GM19043 (cell line): ENCODE results near the gene TESK2.
A peak's percentile ranks its signal among the peaks of the same experiment; 100 is the strongest.
"Not testable (repeated sequence)": the region's sequence is repeated elsewhere in the genome, so short reads cannot be mapped to it uniquely, and the experiment has no call there.

ENCODE experiments used
- ATAC-seq: cut with Tn5 transposase; IDR thresholded peaks from one replicate; pipeline ENCODE4 v1.9.1; 2021; ENCODE audit warnings: low read depth; ENCODE audit not compliant: unreplicated experiment

TESK2 gene

DNA sequence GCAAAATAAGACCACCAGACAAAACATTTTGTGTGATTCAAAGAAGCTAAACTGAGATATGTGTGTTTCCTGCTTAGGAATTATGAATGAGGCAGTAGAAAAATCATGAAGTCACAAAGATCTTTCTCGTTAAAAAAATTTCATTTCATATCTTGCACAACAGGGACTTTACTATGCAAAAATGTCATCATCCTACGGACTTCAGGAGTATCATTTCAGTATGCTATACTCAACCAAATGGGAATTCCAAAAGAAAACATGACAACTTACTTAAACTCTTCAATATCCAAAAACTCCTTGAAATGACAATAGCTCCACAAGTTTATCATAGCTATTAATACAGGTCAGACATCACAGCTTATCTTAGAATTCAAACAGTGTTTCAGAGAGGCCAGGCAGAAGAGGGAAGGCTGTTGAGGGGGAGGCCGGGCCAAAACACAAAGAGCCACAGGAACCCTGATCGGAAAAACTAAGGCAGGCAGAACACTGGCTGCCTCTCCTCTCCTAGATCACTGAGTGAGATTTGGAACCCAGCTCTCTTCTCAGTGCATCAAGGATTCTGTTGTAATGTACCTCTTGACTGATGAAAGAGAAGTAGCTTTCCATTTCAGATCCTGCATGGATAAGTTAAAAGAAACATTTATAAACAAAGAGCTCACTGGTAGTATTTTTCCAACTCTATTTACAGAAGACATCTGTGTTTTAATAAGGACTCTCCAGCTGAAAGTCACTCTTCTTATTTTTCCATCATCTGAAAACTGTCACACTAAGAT, 66.9 kb downstream of the TESK2 start:
- no peak for ATAC-seq

DNA sequence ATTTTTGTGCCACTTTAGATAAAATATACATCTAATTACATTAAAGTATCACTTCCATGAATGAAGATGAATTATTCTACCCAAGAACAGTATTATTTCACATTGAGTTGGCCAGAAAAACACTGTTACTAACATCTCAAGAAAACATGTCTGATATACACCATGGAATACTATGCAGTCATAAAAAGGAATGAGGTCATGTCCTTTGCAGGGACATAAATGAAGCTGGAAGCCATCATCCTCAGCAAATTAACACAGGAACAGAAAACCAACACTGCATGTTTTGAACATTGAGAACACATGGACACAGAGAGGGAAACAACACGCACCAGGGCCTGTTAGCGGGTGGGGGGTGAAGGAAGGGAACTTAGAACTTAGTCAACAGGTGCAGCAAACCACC, 69.0 kb downstream of the TESK2 start:
- no peak for ATAC-seq

DNA sequence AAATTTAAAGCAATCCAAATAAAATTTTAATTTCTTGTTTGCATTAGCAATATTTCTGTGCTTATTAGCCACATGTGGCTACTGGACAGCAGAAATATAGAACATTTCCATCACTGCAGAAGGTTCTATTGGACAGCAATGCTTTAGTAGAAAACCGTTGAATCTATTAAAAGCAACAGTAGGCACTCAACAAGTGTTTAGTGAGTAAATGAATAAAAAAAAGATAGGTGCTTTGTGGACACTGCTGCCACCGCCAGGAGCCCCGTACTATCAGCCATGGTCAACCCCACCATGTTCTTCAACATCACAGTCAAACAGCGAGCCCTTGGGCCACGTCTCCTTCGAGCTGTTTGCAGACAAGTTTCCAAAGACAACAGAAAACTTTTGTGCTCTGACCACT, 76.2 kb downstream of the TESK2 start:
- no peak for ATAC-seq

DNA sequence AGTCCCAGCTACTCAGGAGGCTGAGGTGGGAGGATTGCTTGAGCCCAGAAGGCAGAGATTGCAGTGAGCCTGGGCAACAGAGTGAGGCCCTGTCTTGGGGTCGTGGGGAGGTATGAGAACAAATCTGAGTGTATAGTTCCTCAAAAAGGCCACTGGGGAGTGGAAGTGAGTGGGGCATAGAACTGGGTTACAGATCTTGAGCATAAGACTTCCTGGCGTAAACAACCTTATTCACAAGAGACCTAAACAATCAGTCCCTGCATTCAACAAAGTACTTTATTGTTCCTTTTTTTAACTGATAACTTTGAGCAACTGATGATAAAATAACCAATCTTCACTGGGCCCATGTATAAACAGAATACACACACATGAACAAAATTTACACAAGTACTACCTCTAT, 78.1 kb downstream of the TESK2 start:
- no peak for ATAC-seq

DNA sequence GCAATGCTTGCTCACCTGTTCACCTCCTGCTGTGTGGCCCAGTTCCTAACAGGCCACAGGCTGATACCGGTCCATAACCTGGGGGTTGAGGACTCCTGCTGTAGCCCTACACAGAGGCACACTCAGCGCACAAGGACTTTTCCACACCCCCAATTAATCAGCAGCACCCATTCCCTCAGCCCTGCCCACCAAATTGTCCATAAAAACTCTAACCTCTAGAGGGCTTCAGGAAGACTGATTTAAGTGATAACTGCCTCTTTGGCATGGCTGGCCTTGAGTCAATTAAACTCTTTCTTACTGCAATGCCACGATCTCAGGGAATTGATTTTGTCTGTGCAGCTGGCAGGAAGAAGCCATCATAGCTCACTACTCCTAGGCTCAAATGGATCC, 79.5 kb downstream of the TESK2 start:
- ATAC-seq = no peak

DNA sequence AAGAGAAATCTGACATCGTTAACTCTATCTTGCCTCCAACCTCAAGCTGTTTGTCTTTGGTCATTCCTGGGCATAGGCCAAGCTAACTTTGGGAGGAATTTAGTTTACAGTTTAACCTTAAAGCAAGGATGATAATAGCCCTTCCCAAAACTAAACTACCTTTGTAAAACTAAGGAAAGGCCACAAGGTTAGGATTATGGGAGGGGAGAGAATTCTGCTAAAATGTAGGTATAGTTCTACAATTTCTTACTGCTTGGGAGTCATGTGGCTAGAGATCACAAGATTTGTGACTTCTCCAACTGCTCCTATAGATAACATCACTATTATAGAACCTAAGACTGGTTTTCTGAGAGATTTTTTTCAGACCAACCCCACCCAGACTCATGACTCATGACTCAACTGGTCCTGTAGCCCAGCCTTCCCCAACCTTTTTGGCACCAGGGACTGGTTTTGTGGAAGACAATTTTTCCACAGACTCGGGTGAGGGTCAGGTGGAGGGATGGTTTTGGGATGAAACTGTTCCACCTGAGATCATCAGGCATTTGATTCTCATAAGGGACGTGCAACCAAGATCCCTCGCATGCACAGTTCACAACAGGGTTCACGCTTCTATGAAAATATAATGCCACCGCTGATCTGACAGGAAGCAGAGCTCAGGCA, 80.0 kb downstream of the TESK2 start:
- ATAC-seq = no peak

DNA sequence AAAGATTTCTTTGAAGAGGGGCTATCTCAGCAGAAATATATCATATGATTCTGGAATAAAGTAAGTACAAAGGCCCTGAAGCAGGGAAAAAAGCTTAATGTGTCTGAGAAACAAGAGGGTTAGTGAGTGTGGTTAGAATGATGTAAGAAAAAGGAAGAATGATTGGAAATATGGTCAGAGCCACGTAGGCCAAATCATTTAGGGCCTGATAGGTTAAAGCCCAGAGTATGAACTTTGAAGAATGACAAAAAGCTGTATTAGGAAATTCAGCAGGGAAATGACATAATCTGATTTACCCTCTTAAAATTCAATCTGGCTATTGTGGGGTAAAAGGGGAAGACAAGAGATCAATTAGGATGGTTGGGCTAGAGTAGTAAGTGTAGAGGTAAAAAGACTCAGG, 81.7 kb downstream of the TESK2 start:
- no peak for ATAC-seq

DNA sequence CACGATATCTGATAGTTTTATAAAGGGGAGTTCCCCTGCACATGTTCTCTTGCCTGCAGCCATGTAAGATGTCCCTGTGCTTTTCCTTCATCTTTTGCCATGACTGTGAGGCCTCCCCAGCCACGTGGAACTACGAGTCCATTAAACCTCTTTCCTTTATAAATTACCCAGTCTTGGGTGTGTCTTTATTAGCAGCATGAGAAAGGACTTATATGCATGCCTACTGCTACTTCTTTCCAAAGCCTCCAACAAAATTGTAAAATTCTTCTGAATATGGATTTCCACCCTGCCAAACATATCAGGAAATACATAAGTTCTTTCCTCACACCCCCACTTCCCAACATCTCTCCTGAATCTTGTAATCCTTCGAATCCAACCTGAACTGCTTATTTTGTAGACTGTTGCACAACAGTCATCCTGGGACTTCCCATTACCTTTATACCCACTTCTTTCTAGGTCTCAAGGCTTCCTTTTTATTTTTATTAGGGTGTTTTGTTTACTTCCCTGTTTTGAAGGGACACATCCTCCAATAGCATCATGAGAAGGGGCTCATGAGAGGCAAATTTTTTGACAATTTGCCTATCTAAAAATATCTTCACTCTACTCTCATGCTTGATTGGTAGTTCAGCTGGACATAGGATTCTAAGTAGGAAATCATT, 83.2 kb downstream of the TESK2 start:
- no peak for ATAC-seq

DNA sequence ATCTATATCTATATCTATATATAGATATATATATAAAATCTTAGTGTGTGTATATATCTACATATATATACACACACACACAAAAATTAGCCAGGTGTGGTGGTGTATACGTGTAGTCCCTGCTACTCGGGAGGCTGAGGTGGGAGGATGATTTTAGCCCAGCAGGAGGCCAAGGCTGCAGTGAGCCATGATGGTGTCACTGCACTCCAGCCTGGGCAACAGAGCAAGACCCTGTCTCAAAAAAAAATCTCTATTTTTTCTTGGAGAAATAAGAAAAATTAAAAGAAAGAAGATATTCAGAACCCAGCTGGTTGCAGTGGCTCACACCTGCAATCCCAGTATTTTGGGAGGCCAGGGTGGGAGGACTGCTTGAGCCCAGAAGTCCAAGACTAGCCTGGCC, 85.3 kb downstream of the TESK2 start:
- no peak for ATAC-seq

DNA sequence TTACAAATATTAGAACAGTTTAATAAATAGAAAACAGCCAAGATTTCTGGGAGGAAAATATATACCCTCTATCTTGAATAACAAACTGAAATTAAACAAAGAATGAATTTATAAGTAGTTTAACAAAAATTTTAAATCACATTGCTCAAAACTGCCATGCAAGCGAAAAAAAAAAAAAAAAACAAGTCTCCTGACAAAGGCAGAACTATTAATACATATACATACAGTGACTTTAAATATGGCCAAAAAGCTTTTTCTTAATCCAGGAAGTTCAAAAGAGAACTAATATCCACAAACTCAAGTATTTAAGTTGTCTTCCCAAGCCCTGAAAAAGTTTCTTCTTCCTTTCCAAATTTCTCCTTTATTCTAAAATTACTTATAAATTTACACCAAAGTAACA, 87.2 kb downstream of the TESK2 start:
- no peak for ATAC-seq

DNA sequence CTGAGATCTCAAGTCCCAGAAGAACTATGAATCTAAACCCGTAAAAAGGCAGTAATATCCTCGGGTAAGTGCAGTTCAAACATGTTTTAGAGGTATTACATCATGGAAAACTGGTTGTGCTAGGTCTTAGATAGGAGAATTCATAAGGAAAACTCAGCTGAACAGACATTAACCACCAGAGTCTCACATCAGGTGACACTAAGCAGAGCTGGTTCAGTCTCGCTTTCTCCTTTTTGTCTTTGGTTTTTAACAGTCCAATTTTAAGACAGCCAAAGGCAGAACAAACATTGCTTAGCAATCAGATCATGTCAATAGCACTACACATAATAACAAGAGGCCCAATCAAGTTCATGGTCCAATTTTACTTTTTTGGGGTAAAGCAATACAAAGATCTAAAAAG, 87.7 kb downstream of the TESK2 start:
- ATAC-seq = no peak

DNA sequence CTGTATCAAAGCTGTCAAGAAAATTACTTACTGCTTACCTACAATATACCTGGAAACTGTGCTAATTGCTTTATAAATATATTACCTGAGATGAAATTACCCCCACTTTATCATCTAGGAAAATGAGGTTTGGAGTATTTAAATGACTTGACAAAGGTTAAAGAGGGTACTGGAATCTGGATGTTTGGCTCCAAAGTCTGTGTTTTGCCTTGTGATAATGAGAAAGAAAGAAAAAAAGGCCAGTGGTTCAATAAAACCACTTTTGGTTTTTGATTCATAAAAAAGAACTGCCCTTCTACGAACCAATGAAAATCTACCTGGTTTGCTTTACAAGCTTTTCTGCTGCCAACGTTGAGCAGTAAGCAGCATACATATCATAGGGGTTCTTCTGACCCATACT, 89.4 kb downstream of the TESK2 start:
- no peak for ATAC-seq

DNA sequence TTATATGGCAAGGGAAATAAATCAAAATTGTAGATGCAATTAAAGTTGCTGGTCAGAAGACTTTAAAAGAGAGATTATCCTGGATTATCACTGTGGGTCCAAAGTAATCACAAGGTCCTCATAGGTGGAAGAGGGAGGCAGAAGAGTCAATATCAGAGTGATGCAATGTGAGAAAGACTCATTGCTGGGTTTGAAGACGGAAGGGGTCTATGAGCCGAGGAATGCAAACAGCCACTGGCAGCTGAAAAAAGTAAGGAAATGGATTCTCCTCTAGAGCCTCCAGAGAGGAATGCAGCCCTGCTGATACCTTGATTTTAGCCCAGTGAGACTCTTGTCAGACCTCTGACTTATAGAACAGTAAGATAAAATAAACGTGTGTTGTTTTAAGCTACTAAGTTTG, 90.9 kb downstream of the TESK2 start:
- no peak for ATAC-seq

DNA sequence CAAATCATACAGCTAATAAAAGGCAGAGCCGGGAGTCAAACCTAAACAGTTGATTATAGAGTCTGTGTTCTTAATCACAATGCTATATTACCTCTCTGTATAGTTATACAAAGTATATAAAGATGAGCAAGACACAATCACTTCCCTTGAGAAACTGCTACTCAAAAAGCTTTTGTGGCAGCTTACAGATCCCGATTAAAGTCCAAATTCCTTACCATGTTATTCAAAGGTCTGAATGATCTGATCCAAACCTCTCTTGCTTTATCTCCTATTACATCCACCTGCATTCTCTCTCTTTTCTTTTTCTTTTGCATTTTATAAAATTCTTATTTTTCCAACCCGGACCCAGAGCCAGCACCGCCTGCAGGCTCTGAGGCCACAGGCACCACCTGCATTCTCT, 93.7 kb downstream of the TESK2 start:
- ATAC-seq = no peak

DNA sequence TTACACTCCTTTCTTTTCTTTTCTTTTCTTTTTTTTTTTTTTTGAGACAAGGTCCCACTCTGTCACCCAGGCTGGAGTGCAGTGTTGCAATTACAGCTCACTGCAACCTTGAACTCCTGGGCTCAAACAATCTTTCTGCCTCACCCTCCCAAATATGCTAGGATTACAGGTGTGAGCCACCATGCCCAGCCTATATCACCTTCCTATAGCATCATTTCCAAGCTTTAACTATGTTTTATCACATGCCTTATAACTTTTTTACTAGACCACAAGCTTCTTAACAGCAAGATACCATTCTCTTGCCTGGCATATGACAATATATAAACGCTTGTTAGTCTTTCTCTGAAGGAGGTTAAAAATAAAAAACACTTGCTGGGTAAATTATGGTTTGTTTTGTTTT, 95.4 kb downstream of the TESK2 start:
- ATAC-seq = no peak

DNA sequence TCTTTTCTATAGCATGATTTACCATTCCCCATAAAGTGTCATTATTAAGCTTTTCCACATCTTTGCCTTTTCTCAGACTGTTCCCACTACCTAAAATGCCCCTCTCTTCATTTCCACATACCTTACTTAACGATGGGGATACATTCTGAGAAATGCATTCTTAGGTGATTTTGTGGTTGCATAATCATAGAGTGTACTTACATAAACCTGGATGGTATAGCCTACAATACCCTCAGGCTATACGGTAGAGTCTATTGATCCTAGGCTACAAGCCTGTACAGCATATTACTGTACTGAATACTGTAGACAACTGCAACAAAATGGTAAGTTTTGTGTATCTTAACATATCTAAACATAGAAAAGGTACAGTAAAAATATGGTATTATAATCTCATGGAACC, 95.9 kb downstream of the TESK2 start:
- no peak for ATAC-seq

DNA sequence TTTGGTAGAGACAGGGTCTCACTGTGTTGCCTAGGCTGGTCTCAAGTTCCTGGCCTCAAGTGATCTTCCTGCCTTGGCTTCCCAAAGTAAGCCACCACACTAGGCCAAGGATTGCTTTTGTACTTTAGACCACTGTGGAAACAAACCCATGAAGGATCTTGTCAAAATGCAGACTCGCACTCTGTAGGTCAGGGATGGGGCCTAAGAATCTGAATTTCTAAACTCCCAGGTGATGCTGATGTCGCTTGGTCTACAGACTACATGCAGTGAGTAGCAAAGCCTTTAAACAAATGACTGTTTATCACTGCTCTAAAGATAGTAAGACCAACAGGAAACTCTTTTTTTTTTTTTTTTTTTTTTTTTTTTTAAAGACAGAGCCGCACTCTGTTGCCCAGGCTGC, 96.6 kb downstream of the TESK2 start:
- peak; percentile 67 for ATAC-seq

DNA sequence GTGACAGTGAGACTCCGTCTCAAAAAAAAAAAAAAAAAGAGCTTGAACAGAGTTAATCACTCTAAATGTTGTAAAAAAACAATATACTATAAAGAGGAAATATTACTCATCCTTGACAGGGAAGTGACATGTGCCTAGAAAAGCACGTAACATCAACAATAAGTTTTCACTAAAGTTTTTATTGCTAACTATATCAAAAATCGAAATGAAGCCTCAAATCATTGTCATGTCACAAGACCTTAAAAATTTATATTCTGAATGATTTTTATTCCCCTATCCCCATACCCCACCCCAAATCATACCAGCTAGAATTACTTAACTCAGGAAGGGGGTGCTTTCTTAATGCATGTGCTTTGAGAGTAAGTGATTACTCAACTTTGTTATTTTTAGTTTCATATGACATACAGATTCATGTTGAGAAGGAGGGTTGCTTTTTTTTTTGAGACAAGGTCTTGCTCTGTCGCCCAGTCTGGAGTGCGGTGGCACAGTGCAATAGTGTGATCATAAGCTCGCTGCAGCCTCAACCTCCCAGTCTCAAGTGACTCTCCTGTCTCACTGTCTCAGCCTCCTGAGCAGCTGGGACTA, 97.2 kb downstream of the TESK2 start:
- ATAC-seq = peak; percentile 64

DNA sequence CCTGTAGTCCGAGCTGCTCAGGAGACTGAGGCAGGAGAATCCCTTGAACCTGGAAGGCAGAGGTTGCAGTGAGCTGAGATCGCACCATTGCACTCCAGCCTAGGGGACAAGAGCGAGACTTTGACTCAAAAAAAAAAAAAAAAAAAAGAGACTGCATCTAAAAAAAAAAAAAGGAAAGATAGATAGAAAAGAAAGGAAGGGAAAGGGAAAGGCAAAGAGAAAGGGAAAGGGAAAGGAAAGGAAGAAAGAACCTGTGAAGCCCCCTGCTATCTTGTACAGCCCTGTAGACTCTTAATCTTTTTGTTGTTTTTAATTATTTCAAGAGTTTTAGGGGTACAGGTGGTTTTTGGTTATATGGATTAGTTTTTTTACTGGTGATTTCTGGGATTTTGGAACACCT, 104.7 kb downstream of the TESK2 start:
- no peak for ATAC-seq

DNA sequence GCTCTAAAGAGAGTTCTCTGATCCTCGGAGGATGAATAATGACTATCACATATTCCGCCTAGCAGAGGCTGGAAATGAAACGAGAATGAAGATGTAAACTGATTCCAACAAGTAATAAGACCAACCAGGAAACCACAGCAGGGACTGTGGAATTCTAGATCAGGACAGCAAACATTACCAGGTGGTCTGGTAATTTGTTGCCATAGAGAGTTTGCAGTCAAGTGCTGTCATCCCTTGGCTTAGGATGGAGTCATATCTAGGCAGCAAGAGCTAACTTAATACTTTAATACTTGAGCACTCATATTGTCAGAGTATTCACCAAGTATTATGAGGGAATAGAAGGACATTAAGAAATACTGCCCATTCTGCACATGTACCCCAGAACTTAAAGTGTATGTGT, 105.7 kb downstream of the TESK2 start:
- ATAC-seq = no peak

DNA sequence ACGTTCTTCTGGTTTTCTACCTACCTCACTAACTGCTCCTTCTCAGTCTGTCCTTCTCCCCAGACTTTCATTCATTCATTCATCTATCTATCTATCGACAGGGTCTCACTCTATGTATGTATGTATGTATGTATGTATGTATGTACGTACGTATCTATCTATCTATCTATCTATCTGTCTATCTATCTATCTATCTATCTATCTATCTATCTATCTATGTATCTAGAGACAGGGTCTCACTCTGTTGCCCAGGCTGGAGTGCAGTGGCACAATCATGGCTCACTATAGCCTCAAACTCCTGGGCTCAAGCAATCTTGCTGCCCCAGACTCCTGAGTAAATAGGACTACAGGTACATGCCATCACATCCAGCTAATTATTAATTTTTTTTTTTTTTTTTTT, 106.8 kb downstream of the TESK2 start:
- ATAC-seq = not testable (repeated sequence)

DNA sequence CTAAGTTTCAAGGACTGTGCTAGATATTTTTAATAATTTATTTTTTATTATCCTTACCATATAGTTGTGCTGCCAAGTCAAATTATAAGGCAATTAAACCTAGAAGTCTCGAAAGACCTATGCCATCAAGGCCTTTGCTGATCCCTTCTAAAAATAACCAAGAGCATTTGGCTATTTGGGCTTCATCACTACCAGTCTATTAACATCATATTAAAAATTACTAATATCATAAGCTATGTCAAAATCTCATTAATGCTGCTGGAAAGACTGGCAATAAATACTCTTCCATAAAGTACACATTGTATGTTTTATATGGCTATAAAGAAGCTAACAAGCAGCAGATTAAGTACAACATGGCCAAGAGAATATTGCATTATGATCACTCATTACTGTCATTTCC, 107.8 kb downstream of the TESK2 start:
- ATAC-seq = no peak
